Measurements from ENCODE around the gene SBK3. TPM values are rescaled to one million over a fixed set of nuclear protein-coding genes. Genes with fewer than 3 reads are reported as not detected.

SBK3 gene
- total and polyA plus RNA-seq, 10 of the 15 experiments (the other 5 are each of a cell fraction or from before 2014, with no cell fraction given): not detected

GRCh38 chr19:55578761-55579747 lies 33.7 kb upstream of the SBK3 start:
- H3K27me3 ChIP-seq (replicated peaks in 1 of 2; ENCODE audit: control insufficient read depth in 2 of 2, insufficient read depth in 2 of 2, low read length in 1 of 2): no peaks in the 10 kb centered on the region
- no peaks in the 10 kb centered on the region for H3K9me3 ChIP-seq (replicated peaks; ENCODE audit: control insufficient read depth, insufficient read depth, low read length)
- 0 out of 2 replicates have a peak, but pooled peaks cover 3% of the 10 kb centered on the region for H3K4me1 ChIP-seq (ENCODE audit: control insufficient read depth, insufficient read depth, low read length)
- in situ Hi-C loops (cut with MboI) (no loop called here), intact Hi-C loops (cut with micrococcal nuclease; ENCODE audit: unreplicated experiment) (no loop called here)
- ChIA-PET RAD21 (ENCODE audit: unreplicated experiment) (no interaction called here), CTCF (no interaction called here), POLR2A (no interaction called here), SMC1A (ENCODE audit: uncharacterized antibody, unreplicated experiment) (no interaction called here)
- H2AFZ ChIP-seq (ENCODE audit: control insufficient read depth, low read depth, low read length): no peak overlapping the region
- H4K20me1 ChIP-seq (ENCODE audit: control insufficient read depth, insufficient read depth): no peaks in the 10 kb centered on the region
- 92% methylated on average over 64 of the region's 90 CpGs for WGBS (ENCODE audit: insufficient coverage, insufficient replicate concordance, low lambda C conversion rate, missing lambda C conversion rate)
- no peak overlapping the region for H3K27ac ChIP-seq (ENCODE audit: control insufficient read depth, insufficient read depth)
- BruUV-seq (replicated peaks): TSS peak; percentile 68
- no peak overlapping the region for H3K9ac ChIP-seq (ENCODE audit: control insufficient read depth, insufficient read depth, low read length)
- TF ChIP-seq NKRF (conservative IDR thresholded peaks at IDR 0.05): no peak
- TF ChIP-seq, protein P1, sequence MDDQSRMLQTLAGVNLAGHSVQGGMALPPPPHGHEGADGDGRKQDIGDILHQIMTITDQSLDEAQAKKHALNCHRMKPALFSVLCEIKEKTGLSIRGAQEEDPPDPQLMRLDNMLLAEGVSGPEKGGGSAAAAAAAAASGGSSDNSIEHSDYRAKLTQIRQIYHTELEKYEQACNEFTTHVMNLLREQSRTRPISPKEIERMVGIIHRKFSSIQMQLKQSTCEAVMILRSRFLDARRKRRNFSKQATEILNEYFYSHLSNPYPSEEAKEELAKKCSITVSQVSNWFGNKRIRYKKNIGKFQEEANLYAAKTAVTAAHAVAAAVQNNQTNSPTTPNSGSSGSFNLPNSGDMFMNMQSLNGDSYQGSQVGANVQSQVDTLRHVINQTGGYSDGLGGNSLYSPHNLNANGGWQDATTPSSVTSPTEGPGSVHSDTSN (IDR thresholded peaks at IDR 0.05; ENCODE audit: insufficient replicate concordance, low read depth, low read length): no peak
- peaks cover 0 to 5% of the 10 kb centered on the region in 2 experiments; a peak in 1 of 4 replicates for H3K36me3 ChIP-seq (ENCODE audit: control insufficient read depth in 2 of 2, insufficient read depth in 2 of 2, low read length in 1 of 2)
- ATAC-seq (no peak), DNase-seq (ENCODE audit: low read depth, low spot score) (no peak), FAIRE-seq (no peak)
- peak overlapping the region; percentile 93 for H3K4me3 ChIP-seq
- H3K79me2 ChIP-seq (ENCODE audit: control insufficient read depth, insufficient read depth, low read length): peaks cover 11% of the 10 kb centered on the region
- peak overlapping the region; percentile 71 for H3K4me2 ChIP-seq (ENCODE audit: control insufficient read depth, insufficient read depth)
